NCI-H774 (cell line): ENCODE data around the gene NUP85.
"Not testable (repeated sequence)": the region's sequence is repeated elsewhere in the genome, so short reads cannot be mapped to it uniquely, and the experiment has no call there.

Experiments
- DNase-seq: peaks from one replicate; lab custom pipeline; 2025; lab: John Stamatoyannopoulos, UW

The NUP85 gene

GRCh38 chr17:75205793-75206163, 299 bp downstream of the NUP85 start:
- no peak for DNase-seq

- DNase-seq = not testable (repeated sequence)
Measured at GRCh38 chr17:75207050-75207407, 1.6 kb downstream of the NUP85 start.

GRCh38 chr17:75207760-75208159, 2.3 kb downstream of the NUP85 start:
- no peak for DNase-seq

- no peak for DNase-seq
Measured at GRCh38 chr17:75208161-75208560, 2.7 kb downstream of the NUP85 start.

GRCh38 chr17:75209061-75209460, 3.6 kb downstream of the NUP85 start:
- DNase-seq = no peak

GRCh38 chr17:75218131-75218530, 12.7 kb downstream of the NUP85 start:
- DNase-seq = no peak

- no peak for DNase-seq
Measured at GRCh38 chr17:75219815-75220214, 14.3 kb downstream of the NUP85 start.

- DNase-seq = no peak
Measured at GRCh38 chr17:75225016-75225415, 19.5 kb downstream of the NUP85 start.

- no peak for DNase-seq
Measured at GRCh38 chr17:75227729-75228128, 22.2 kb downstream of the NUP85 start.

GRCh38 chr17:75228305-75228704, 22.8 kb downstream of the NUP85 start:
- no peak for DNase-seq

- DNase-seq = no peak
Measured at GRCh38 chr17:75228847-75229246, 23.4 kb downstream of the NUP85 start.

GRCh38 chr17:75231071-75231470, 25.6 kb downstream of the NUP85 start:
- DNase-seq = no peak

- no peak for DNase-seq
Measured at GRCh38 chr17:75231741-75232464, 26.4 kb downstream of the NUP85 start.

- no peak for DNase-seq
Measured at GRCh38 chr17:75232786-75233185, 27.3 kb downstream of the NUP85 start.

- no peak for DNase-seq
Measured at GRCh38 chr17:75237100-75238014, 31.9 kb downstream of the NUP85 start.

GRCh38 chr17:75238020-75238580, 32.6 kb downstream of the NUP85 start:
- no peak for DNase-seq

- peak; percentile 36 for DNase-seq
Measured at GRCh38 chr17:75238684-75239191, 33.3 kb downstream of the NUP85 start.

- DNase-seq = no peak
Measured at GRCh38 chr17:75239214-75239613, 33.7 kb downstream of the NUP85 start.

GRCh38 chr17:75239778-75240393, 34.4 kb downstream of the NUP85 start:
- no peak for DNase-seq

- no peak for DNase-seq
Measured at GRCh38 chr17:75240394-75241142, 35.1 kb downstream of the NUP85 start.

GRCh38 chr17:75241143-75241430, 35.6 kb downstream of the NUP85 start:
- no peak for DNase-seq

GRCh38 chr17:75241502-75241901, 36.0 kb downstream of the NUP85 start:
- no peak for DNase-seq
